Pulmonary artery endothelial cell (primary cell): ENCODE measurements around the gene ACSL1. TPM values are rescaled to one million over a fixed set of nuclear protein-coding genes. Genes with fewer than 3 reads are reported as not detected.

Source experiments
- DNase-seq: peaks from one replicate; pipeline ENCODE4 v3.0.0-alpha.2; 2011; ENCODE audit warnings: low read depth, low spot score
- total RNA-seq: library from RNA; depleted of rRNA; stranded (reverse); fragments of >200 nt; gene quantifications from 2 replicates; pipeline ENCODE4 v1.2.3, GENCODE V29; 2014

Gene ACSL1
- total RNA-seq, 1 donor from 2014 or later: 33.2 TPM

DNA sequence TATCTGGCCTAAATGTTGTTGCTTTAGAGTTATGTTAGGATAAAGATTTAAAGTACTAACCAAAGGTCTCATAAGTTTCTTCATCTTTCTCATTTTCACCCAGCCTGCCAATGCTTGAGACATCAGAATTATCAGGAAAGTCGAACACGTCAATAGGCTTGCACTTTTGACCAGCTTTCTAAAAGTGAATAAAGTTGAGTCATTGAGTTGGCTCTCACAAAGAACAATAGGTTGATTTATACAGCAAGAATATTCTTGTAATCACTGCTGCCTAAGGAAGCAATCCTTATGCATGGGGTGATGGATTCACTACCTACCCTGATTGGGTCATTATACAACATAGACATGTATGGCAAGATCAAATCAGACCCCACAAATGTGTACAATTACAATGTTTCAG lies 96.9 kb downstream of the ACSL1 start:
- DNase-seq: peak; percentile 62

DNA sequence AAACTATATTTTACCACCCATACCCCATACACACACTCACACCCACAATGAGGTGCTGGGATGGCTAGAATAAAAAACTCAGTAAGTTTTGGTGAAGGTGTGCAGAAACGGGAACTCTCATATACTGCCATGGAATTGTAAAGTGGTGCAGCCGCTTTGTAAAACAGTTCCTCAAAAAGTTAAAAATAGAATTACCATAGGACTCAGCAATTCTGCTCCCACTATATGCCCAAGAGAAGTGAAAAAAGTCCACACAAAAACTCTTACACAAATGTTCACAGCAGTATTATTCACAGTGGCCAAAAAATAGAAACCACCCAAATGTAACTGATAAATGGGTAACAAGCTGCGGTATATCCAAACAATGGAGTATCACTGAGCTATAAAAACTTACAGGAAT lies 98.3 kb downstream of the ACSL1 start:
- no peak for DNase-seq

DNA sequence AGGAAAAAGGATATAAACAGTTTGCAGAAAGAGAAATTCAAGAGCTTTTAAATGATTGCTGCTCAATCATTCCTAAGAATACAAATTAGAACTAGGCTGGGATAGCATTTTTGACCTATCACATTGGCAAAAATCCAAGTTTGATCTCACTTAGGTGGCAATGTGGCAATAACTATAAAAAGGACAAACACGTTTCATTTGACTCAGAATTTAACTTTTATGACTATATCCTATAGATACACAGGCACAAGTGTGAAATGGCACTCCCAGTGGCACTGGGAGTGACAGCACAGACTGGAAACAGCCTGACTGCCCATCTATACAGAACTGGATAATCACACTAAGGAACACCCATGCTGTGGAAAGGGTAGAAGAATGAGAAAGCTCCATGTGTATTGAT lies 103.0 kb downstream of the ACSL1 start:
- DNase-seq: no peak

DNA sequence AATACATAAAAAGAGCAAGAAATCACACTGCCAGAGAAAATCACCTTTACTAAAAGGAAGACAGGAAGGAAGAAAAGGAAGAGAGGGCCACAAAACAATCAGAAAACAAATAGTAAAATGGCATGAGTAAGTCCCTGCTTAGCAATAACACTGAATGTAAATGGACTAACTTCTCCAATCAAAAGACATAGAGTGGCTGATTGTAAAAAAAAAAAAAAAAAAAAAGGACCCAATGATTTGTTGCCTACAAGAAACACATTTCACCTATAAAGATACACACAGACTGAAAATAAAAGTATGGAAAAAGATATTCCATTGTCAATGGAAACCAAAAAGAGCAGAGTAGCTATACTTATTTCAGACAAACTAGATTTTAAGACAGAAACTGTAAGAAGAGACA lies 104.5 kb downstream of the ACSL1 start:
- DNase-seq: no peak

DNA sequence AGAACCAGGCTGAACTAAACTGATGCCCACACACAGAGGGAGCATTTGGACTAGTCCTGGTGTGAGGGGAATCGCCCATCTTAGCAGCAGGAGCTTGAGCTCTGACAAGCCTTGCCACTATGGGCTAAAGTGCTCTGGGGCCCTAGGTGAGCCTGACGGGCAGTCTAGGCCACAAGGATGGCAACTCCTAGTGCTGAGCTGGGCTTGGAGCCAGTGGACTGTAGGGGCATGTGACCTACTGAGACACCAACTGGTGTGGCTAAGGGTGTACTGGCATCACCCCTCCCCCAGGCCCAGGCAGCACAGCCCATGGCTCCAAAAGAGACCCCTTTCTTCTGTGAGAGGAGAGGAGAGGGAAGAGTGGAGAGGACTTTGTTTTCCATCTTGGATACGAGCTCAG lies 106.4 kb downstream of the ACSL1 start:
- DNase-seq: no peak

DNA sequence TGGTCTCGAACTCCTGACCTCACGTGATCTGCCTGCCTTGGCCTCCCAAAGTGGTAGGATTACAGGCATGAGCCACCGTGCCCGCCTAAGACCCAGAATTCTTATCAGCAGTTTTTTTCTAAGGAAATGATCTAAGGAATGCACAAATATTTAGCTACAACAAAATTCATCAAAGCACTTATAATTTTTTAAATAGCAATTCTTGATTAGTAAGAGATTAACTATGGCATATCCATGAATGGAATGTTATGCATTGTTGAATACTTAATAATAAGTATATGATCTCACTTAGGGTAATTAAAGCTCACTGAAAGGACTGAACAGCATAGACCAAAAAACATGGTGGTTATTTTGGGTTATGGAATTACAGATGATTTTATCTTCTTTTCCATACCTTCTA lies 110.2 kb downstream of the ACSL1 start:
- DNase-seq: no peak

DNA sequence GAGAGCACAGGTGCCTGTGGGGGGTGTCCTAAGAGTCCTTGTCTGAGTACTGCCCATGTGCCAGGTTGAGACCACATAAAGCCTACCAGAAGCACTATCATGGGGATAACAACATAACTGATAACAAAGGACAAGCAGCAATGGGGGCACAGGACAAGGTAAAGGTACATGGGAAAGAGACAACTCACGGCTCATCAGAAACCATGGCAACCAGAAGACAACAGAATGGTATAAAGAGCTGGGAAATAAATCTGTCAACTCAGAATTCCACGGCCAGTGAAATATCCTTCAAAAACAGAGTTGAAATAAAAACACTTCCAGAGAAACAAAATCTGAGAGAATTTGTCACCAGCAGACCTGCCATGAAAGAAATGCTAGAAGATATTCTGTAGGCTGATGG lies 111.9 kb downstream of the ACSL1 start:
- no peak for DNase-seq

DNA sequence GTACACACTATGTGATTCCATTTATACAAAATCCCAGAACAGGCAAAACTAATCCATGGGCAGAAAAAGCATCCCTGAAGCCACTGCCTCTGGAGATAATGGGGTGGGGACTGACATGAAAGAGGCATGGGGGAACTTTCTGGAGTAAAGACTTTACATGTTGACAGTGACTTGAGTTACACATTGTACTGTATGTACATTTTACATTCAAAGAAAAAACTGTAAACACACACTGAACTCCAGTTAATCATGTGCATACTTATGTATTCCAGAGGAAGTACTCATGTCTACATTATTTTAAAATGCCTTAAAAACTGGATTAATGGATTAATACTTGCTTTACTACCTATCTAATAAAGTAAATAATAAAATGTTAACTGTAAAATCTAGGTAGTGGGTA lies 113.4 kb downstream of the ACSL1 start:
- DNase-seq: no peak

DNA sequence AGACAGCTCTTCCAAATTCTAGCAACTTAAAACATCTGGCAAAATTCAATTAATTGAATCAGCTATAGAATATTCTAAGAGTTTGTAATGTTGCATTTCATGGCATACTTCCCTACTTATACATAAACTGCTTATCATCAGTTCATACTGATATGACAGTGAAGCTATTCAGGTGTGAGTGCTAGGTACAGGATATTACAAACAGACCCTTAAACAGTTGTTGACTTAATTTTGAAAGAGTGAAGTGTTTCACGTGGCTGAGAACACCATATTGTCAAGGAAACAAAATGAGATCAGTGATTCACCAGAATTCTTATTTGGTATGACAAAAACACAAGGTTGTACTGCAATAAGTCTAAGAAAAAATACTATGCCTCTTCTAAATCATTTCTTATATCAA lies 119.3 kb downstream of the ACSL1 start:
- no peak for DNase-seq

DNA sequence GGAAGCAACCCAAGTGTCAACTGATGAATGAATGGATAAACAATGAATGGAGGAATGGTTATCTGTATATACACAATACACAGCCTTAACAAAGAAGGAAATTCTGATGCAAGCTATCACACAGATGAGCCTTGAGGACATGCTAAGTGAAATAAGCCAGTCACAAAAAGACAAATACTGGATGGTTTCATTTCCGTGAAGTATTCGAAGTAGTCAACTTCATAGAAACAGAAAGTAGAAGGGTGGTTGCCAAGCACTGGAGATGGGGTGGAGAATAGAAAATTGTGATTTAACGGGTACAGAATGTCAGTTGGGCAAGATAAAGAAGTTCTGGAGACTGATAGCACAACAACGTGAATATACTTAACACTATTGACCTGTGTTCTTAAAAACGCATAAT lies 120.1 kb downstream of the ACSL1 start:
- DNase-seq: no peak

Other genes with a start within 250 kb of the ACSL1 start
- gene CASP3, start 176.5 kb downstream of the ACSL1 start, total RNA-seq: 84.5 and 84.8 TPM in 2 replicates
- gene PRIMPOL, start 176.2 kb downstream of the ACSL1 start, total RNA-seq: 8.8 and 12.4 TPM in 2 replicates
- gene CENPU, start 91.9 kb downstream of the ACSL1 start, total RNA-seq: 19.1 and 23.3 TPM in 2 replicates
- gene HELT, start 192.5 kb upstream of the ACSL1 start, total RNA-seq: not detected in 2 replicates